Osteoblast (primary cell): ENCODE measurements around the gene DMRTC2. TPM values are rescaled to one million over a fixed set of nuclear protein-coding genes. Genes with fewer than 3 reads are reported as not detected.

Experiments
- DNase-seq: peaks from one replicate; pipeline ENCODE4 v3.0.0; 2011; ENCODE audit warnings: low spot score, mixed read lengths; ENCODE audit not compliant: insufficient read length; ENCODE audit errors: missing footprints
- H2AFZ ChIP-seq: 2 replicates; pipeline ENCODE4 v1.6.0; 2011; ENCODE audit warnings: mild to moderate bottlenecking, low read length
- H3K27ac ChIP-seq: 2 replicates; pipeline ENCODE4 v1.5.1; 2011; ENCODE audit warnings: mild to moderate bottlenecking, low read depth, low read length, moderate library complexity
- H3K27me3 ChIP-seq: 2 replicates; pipeline ENCODE4 v1.6.0; 2012; ENCODE audit warnings: mild to moderate bottlenecking, control low read depth, inconsistent platforms, low read length, moderate library complexity; ENCODE audit not compliant: insufficient read depth
- H3K36me3 ChIP-seq: 2 replicates; pipeline ENCODE4 v1.5.1; 2011; ENCODE audit warnings: mild to moderate bottlenecking, low read length, control low read depth, moderate library complexity; ENCODE audit not compliant: insufficient read depth
- H3K4me1 ChIP-seq: 2 replicates; pipeline ENCODE4 v1.5.1; 2011; ENCODE audit warnings: mild to moderate bottlenecking, low read length, control low read depth, moderate library complexity; ENCODE audit not compliant: insufficient read depth
- H3K4me2 ChIP-seq: 2 replicates; pipeline ENCODE4 v1.6.0; 2011; ENCODE audit warnings: mild to moderate bottlenecking, low read length; ENCODE audit not compliant: insufficient read depth
- H3K4me3 ChIP-seq: fragments of 200-600 bp; sonication (generic); 3 replicates; pipeline ENCODE4 v1.5.1; 2012; ENCODE audit warnings: mild to moderate bottlenecking, low read length, inconsistent platforms; ENCODE audit not compliant: insufficient read depth
- H3K79me2 ChIP-seq: 2 replicates; pipeline ENCODE4 v1.6.0; 2012; ENCODE audit warnings: mild to moderate bottlenecking, low read length, control low read depth, inconsistent platforms; ENCODE audit not compliant: insufficient read depth
- H3K9me3 ChIP-seq: 2 replicates; pipeline ENCODE4 v1.5.1; 2011; ENCODE audit warnings: low read depth, low read length, control low read depth
- H4K20me1 ChIP-seq: 2 replicates; pipeline ENCODE4 v1.6.0; 2012; ENCODE audit warnings: mild to moderate bottlenecking, low read length, control low read depth; ENCODE audit not compliant: insufficient read depth
- CTCF ChIP-seq: IDR thresholded peaks from 2 replicates; pipeline ENCODE4 v1.5.1; 2011; ENCODE audit warnings: mild to moderate bottlenecking, low read depth, low read length, moderate library complexity; ENCODE audit errors: extremely low read depth
- small RNA-seq: library from RNA; depleted of rRNA; stranded (forward); fragments of <200 nt; gene quantifications from one replicate; pipeline ENCODE3, GENCODE V24; 2012
- total RNA-seq: library from RNA; depleted of rRNA; stranded (reverse); fragments of >200 nt; gene quantifications from 2 replicates; pipeline ENCODE4 v1.2.3, GENCODE V29; 2012

DMRTC2 gene
- total RNA-seq, 1 donor, result not detected

DNA sequence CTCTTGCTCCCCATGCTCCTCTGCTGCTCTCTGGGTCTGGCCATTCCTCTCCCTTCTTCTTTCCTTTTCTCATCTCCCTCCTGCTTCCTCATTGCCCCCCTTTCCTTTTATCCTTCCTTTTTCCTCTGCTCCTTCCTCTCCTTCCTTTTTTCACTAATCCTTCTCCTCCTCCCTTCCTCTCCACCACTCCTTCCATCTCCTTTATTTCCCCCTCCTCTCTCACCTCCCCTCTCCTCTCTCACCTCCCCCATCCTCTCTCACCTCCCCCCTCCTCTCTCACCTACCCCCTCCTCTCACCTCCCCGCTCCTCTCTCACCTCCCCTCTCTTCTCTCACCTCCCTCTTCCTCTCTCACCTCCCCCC, 51.7 kb downstream of the DMRTC2 start:
- Histone ChIP-seq H3K4me3 (no peak overlapping the region), H3K27ac (no peak overlapping the region), H3K4me1 (no peaks in the 10 kb centered on the region), H4K20me1 (peaks cover 9% of the 10 kb centered on the region), H3K27me3 (no peaks in the 10 kb centered on the region), H3K79me2 (peaks cover 4% of the 10 kb centered on the region), H3K36me3 (peaks cover 53% of the 10 kb centered on the region), H3K4me2 (no peak overlapping the region), H2AFZ (no peak overlapping the region), H3K9me3 (no peaks in the 10 kb centered on the region)
- no peak for DNase-seq
- no peak for TF ChIP-seq CTCF

GRCh38 chr19:41897181-41897580, 52.3 kb downstream of the DMRTC2 start:
- peaks cover 2% of the 10 kb centered on the region for H3K79me2 ChIP-seq
- peaks cover 49% of the 10 kb centered on the region for H3K36me3 ChIP-seq
- H3K4me2 ChIP-seq, result no peak overlapping the region
- H3K4me1 ChIP-seq, result no peaks in the 10 kb centered on the region
- H3K27ac ChIP-seq, result no peak overlapping the region
- H2AFZ ChIP-seq, result no peak overlapping the region
- H3K9me3 ChIP-seq, result no peaks in the 10 kb centered on the region
- DNase-seq, result peak; percentile 74
- no peak for TF ChIP-seq CTCF
- peaks cover 4% of the 10 kb centered on the region for H4K20me1 ChIP-seq
- no peak overlapping the region for H3K4me3 ChIP-seq
- no peaks in the 10 kb centered on the region for H3K27me3 ChIP-seq

DNA sequence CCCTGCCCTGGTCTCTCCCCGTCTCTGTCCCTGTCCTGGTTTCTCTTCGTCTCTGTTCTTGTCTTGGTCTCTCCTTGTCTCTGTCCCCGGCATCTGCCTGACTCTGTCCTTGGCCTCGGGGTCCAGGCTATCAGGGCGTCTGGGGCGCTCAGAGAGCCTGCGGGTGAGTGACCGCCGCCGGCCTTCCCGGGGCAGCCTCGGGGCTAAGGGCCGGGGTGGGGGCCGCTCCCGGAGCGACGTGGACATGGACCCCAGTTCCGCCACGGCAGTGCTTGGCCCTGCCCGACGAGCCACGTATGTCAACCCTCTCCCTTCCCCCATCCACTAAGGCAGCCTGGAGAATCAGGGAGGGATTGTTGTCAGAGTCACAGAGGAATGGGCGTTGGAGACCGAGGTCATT, 53.0 kb downstream of the DMRTC2 start:
- peaks cover 48% of the 10 kb centered on the region for H3K36me3 ChIP-seq
- H3K4me2 ChIP-seq, result no peak overlapping the region
- H3K27ac ChIP-seq, result no peak overlapping the region
- no peak overlapping the region for H3K4me3 ChIP-seq
- H4K20me1 ChIP-seq, result peaks cover 4% of the 10 kb centered on the region
- no peaks in the 10 kb centered on the region for H3K79me2 ChIP-seq
- H3K27me3 ChIP-seq, result no peaks in the 10 kb centered on the region
- no peak for DNase-seq
- no peaks in the 10 kb centered on the region for H3K9me3 ChIP-seq
- no peak overlapping the region for H2AFZ ChIP-seq
- no peaks in the 10 kb centered on the region for H3K4me1 ChIP-seq
- no peak for TF ChIP-seq CTCF

DNA sequence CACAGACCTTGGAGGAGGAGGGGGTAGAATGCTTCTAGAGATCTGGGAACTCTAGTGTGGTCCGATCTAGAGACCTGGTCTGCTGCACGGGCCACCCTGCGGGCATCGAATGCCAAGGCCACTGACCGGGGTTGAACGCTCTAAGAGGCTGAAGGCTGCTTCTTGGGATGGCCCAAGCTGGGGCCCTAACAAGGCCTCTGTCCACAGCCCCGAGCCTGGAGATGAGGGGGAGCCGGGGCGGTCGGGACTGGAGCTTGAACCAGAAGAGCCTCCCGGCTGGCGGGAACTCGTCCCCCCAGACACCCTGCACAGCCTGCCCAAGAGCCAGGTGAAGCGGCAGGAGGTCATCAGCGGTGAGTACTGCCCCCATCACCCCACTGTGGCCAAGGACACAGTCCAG, 53.4 kb downstream of the DMRTC2 start:
- peaks cover 52% of the 10 kb centered on the region for H3K36me3 ChIP-seq

More for the DNA sequence above, 53.4 kb downstream of the DMRTC2 start:
- Histone ChIP-seq H2AFZ (no peak overlapping the region), H3K9me3 (no peaks in the 10 kb centered on the region), H3K4me1 (no peaks in the 10 kb centered on the region), H3K27ac (no peak overlapping the region), H3K79me2 (no peaks in the 10 kb centered on the region), H3K4me2 (no peak overlapping the region), H4K20me1 (peaks cover 5% of the 10 kb centered on the region), H3K27me3 (no peaks in the 10 kb centered on the region), H3K4me3 (no peak overlapping the region)
- no peak for DNase-seq
- no peak for TF ChIP-seq CTCF

Small RNA genes within 50 kb of the gene (small RNA-seq; reads per million reads assigned to genes)
- gene MIR6797, result 0.60 reads per million

Other genes with a start within 250 kb of the DMRTC2 start
- not detected in 2 replicates for gene CEACAM4, start 218.0 kb upstream of the DMRTC2 start, total RNA-seq
- gene CEACAM7, start 156.8 kb upstream of the DMRTC2 start, total RNA-seq, result not detected in 2 replicates
- gene CEACAM5, start 136.4 kb upstream of the DMRTC2 start, total RNA-seq, result not detected in 2 replicates
- gene CEACAM6, start 89.5 kb upstream of the DMRTC2 start, total RNA-seq, result not detected in 2 replicates
- not detected in 2 replicates for gene CEACAM3, start 48.5 kb upstream of the DMRTC2 start, total RNA-seq
- not detected in 2 replicates for gene LYPD4, start 359 bp upstream of the DMRTC2 start, total RNA-seq
- 486 and 791 TPM in 2 replicates for gene RPS19, start 15.2 kb downstream of the DMRTC2 start, total RNA-seq
- 0.36 TPM in 1 of 2 replicates, not detected in the other for gene CD79A, start 32.2 kb downstream of the DMRTC2 start, total RNA-seq
- 30.6 and 31.8 TPM in 2 replicates for gene ARHGEF1, start 38.1 kb downstream of the DMRTC2 start, total RNA-seq
- gene ERFL, start 83.4 kb downstream of the DMRTC2 start, total RNA-seq, result under 0.01 TPM in 2 replicates
- gene RABAC1, start 114.3 kb downstream of the DMRTC2 start, total RNA-seq, result 95.2 and 117 TPM in 2 replicates
- gene ATP1A3, start 149.2 kb downstream of the DMRTC2 start, total RNA-seq, result under 0.01 TPM in 2 replicates
- gene GRIK5, start 225.2 kb downstream of the DMRTC2 start, total RNA-seq, result under 0.01 TPM in 2 replicates
- 13.6 and 13.8 TPM in 2 replicates for gene ZNF574, start 231.1 kb downstream of the DMRTC2 start, total RNA-seq